GM21737 (cell line): ENCODE measurements around the gene PAX5.

Source experiments
- ATAC-seq: cut with Tn5 transposase; IDR thresholded peaks from one replicate; pipeline ENCODE4 v1.9.1; 2021; ENCODE audit warnings: mild to moderate bottlenecking, moderate library complexity; ENCODE audit not compliant: unreplicated experiment

Gene PAX5

GRCh38 chr9:36905101-36906066, 128.7 kb downstream of the PAX5 start:
- ATAC-seq = no peak

DNA sequence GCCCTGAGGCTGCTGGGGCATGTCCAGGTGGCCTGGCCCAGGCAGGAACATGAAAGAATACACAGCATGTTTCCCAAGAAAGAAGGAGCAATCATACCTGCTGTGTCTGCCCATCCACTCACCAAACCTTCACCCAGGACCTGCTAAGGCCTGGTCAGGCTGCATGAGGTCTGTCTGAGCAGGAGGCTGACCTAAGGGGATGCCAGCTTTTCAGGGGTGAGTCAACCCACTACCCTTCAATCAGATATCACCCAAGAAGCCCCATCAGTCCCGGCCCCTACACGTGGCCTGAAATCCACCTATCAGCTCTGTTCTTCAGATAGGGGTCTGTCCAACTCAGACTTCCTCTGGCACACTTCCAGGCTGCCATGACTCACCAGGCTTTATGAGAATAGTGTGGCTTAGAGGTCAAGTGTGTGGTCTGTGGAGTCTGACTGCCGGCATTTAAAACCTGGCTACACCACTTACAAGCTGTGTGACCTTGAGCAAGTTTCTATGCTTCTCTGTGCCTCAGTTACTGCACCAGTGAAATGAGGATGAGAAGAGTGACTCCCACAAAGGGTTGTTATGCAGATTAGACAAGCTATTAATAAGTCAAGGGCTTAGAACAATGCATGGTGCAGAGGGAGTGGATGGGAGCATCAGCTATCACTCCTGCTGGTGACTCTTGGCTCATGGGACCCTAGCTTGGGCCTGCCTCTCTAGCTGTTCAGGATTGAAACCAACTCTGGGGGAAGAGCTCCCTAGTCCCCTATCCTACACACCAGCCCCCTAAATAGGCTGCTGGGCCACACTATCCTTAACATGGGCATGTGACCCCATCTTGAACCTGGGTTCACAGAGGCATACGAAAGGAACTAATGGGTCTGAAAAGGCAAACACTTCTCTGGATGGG, 130.3 kb downstream of the PAX5 start:
- no peak for ATAC-seq

DNA sequence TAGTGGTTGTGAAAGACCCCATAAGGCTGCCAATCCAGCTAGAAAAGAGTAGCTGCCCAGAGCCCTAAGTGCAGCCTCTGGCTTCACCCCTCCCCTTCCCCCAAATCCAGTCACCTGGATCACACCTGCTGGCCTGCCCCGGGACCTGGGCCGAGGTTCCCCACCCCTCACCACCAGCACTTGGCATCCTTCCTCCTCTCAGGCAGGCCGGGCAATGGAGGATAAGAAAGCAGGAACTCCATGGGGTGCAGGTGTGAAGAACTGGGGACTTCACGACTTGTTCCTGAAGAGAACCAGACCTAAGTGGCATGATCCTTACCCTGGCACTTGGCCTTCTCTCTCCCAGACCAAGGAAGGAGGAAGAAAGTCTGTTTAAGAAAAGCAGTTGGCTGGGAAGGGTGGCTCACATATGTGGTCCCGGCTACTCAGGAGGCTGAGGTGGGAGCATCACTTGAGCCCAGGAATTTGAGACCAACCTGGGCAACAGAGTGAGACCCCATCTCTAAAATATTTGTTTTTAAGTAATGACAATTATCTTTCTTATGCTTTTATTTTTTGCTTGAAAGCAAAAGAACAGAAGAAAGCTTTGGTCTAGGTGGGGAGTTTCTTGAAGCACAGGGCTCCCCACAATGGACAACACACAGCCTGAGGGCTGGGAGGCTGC, 131.1 kb downstream of the PAX5 start:
- no peak for ATAC-seq

GRCh38 chr9:36902080-36902716, 131.9 kb downstream of the PAX5 start:
- no peak for ATAC-seq

GRCh38 chr9:36901528-36901927, 132.5 kb downstream of the PAX5 start:
- ATAC-seq = no peak

GRCh38 chr9:36900856-36901220, 133.2 kb downstream of the PAX5 start:
- ATAC-seq = no peak

GRCh38 chr9:36900136-36900855, 133.8 kb downstream of the PAX5 start:
- no peak for ATAC-seq

DNA sequence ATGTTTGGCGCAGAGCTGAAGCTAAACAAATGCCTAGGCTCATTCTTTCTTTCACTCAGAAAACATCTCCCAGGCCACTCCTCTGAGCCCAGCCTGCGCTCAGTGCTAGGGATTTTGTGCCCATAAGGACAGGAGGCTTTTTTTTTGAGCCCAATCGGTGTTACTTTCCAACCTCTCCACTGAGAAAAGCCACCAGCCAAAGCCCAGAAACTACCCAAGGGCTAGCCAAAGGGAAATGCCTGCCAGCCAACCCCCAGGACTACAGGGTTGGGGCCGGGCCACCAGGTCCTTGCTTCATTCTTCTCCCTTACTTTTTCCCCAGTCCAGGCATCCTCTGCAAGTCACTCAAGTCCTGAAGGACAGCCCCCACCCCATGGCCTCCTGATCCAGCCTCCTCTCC, 134.7 kb downstream of the PAX5 start:
- no peak for ATAC-seq

DNA sequence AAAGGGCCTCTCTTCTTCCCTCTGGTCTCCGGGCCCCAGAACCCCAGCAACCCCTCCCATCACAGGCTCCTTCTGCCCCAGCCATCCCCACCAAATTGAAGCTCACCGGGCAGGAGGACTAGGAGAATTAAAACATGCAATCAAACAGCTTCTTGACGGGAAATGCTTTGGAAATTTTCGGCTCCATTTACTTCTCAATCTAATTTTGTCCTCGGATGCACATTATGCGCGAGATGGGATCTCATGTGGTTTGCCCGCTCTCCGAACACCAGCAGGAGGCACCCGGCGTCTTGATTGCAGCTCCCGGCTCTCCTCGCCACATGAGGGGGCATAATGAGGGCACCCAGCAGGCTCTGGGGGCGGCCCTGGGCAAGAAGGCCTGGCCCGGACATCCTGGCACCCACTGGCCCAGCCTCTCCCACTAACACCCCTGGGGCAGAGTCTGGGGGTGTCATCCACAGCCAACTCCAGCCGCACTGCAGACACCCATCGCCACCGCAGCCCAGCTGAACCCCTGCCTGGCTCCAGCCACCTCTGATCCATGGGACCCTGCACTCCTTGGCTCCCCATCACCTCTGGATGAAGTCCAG, 135.5 kb downstream of the PAX5 start:
- no peak for ATAC-seq

DNA sequence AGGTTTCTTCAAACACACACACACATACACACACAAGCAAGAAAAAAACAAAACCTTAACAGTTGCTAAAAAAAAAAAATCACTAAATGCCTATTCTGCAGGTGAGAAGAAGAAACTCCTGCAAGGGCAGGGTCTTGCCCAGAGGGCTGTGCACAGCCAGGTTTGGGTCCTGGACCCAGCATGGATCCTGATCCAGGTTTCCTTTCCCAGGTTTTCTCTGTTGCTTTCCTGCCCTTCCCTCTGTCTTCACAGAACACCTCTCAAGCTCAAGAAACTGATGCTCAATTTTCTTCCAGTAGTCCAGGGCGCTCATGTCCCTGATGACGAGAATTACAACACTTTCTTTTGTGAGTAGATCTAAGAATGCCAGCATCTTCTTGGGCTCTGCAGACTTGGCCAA, 136.6 kb downstream of the PAX5 start:
- no peak for ATAC-seq

DNA sequence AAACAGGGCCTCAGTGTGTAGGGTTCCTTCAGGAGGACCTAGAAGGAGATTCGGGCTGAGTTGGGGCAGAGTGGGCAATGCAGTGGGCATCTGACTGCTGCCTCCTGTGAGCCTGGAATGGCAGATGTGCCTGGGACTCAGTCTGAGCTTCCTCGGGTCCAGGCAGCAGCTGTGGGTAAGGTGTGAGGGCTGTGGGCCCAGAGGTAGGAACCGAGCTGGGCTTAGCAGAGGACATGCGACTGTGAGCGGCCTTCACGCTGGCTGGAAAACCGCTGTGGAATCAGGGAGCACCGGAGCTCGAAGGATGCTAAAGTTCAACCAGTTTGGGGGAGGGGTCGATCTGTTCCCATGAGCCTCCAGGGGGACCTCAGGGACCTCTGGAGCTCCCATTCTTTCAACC, 137.0 kb downstream of the PAX5 start:
- no peak for ATAC-seq

- ATAC-seq = no peak
Observed at GRCh38 chr9:36896296-36896695, 137.8 kb downstream of the PAX5 start.

GRCh38 chr9:36895744-36896260, 138.3 kb downstream of the PAX5 start:
- no peak for ATAC-seq

- ATAC-seq = no peak
Observed at GRCh38 chr9:36894695-36895310, 139.3 kb downstream of the PAX5 start.

- no peak for ATAC-seq
Observed at GRCh38 chr9:36893911-36894310, 140.2 kb downstream of the PAX5 start.

GRCh38 chr9:36893184-36893583, 140.9 kb downstream of the PAX5 start:
- ATAC-seq = no peak

DNA sequence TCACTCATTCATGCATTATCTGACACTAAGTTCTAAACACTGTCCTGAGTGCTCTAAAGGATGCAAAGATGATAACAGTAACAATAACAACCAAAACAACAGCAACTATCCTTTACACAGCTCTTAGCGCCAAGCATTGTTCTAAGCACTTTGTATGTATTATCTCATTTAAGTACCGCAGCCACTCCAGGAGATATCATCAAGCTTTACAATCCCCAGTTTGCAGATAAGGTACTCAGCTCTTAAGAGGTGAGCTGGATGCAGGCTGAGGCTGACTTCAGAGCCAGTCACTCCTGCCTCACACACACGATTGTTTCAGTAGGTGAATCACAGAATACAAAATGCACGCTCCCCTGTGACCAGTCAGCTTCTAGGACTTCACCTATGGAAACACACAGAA, 141.8 kb downstream of the PAX5 start:
- no peak for ATAC-seq

- ATAC-seq = no peak
Observed at GRCh38 chr9:36891341-36891811, 142.7 kb downstream of the PAX5 start.

- ATAC-seq = no peak
Observed at GRCh38 chr9:36889844-36890243, 144.2 kb downstream of the PAX5 start.
